DND-41 (cell line): ENCODE results near the gene GCKR.

Source experiments
- ATAC-seq: fragments of 200-7000 bp; cut with Tn5 transposase; 3 replicates; pipeline ENCODE4 v1.9.1; 2021; ENCODE audit warnings: low read depth; ENCODE audit not compliant: insufficient read depth
- DNase-seq: peaks from one replicate; pipeline ENCODE4 v3.0.0-alpha.2; 2020
- H2AFZ ChIP-seq: 2 replicates; pipeline ENCODE4 v1.6.0; 2012; ENCODE audit warnings: low read depth, low read length
- H3K27ac ChIP-seq: 2 replicates; pipeline ENCODE4 v1.5.1; 2012; ENCODE audit warnings: low read length, inconsistent platforms
- H3K27me3 ChIP-seq: fragments of 200-600 bp; sonication (generic); 2 replicates; pipeline ENCODE4 v1.6.0; 2012; ENCODE audit warnings: low read length, mild to moderate bottlenecking, inconsistent platforms; ENCODE audit not compliant: insufficient read depth, poor library complexity
- H3K36me3 ChIP-seq: 2 replicates; pipeline ENCODE4 v1.5.1; 2012; ENCODE audit warnings: low read length, inconsistent platforms; ENCODE audit not compliant: insufficient read depth
- H3K4me1 ChIP-seq: 2 replicates; pipeline ENCODE4 v1.5.1; 2012; ENCODE audit warnings: mild to moderate bottlenecking, low read length; ENCODE audit not compliant: insufficient read depth
- H3K4me2 ChIP-seq: 2 replicates; pipeline ENCODE4 v1.6.0; 2012; ENCODE audit warnings: mild to moderate bottlenecking, moderate library complexity, low read length, inconsistent platforms; ENCODE audit not compliant: insufficient read depth
- H3K4me3 ChIP-seq, 2 experiments: fragments of 200-600 bp in 1 of 2; shearing (Covaris generic) in 1 of 2; 2 replicates each; pipeline ENCODE4 v1.5.1; 2012 to 2016; ENCODE audit warnings: inconsistent platforms in 2 of 2, low read length in 2 of 2, mild to moderate bottlenecking in 2 of 2, low read depth in 1 of 2, moderate library complexity in 1 of 2
- H3K79me2 ChIP-seq: 2 replicates; pipeline ENCODE4 v1.6.0; 2012; ENCODE audit warnings: low read length, inconsistent platforms; ENCODE audit not compliant: insufficient read depth
- H3K9ac ChIP-seq: 2 replicates; pipeline ENCODE4 v1.6.0; 2012; ENCODE audit warnings: low read depth, mild to moderate bottlenecking, inconsistent platforms, low read length, moderate library complexity
- H3K9me3 ChIP-seq: 2 replicates; pipeline ENCODE4 v1.5.1; 2012; ENCODE audit warnings: low read length, moderate library complexity, mild to moderate bottlenecking, inconsistent platforms; ENCODE audit not compliant: insufficient read depth, severe bottlenecking
- H4K20me1 ChIP-seq: 2 replicates; pipeline ENCODE4 v1.6.0; 2012; ENCODE audit warnings: low read length; ENCODE audit not compliant: insufficient read depth
- EZH2 ChIP-seq: IDR thresholded peaks from 3 replicates; pipeline ENCODE4 v1.6.1; 2012; ENCODE audit warnings: borderline replicate concordance, low read depth, mild to moderate bottlenecking, moderate library complexity, low read length, inconsistent platforms; ENCODE audit not compliant: severe bottlenecking
- TF ChIP-seq, protein P1 (sequence below): IDR thresholded peaks from 2 replicates; pipeline ENCODE4 v1.5.1; 2012; ENCODE audit warnings: borderline replicate concordance, low read length, moderate library complexity, mild to moderate bottlenecking; ENCODE audit not compliant: poor library complexity, severe bottlenecking; ENCODE audit errors: extremely low read depth

The GCKR gene

GRCh38 chr2:27518113-27518781 is 21.6 kb downstream of the GCKR start:
- Histone ChIP-seq H4K20me1 (no peaks in the 10 kb centered on the region), H3K9ac (no peak overlapping the region), H3K4me3 (no peak overlapping the region), H2AFZ (no peak overlapping the region), H3K36me3 (no peaks in the 10 kb centered on the region), H3K9me3 (no peaks in the 10 kb centered on the region), H3K4me2 (no peak overlapping the region), H3K79me2 (no peaks in the 10 kb centered on the region), H3K27me3 (peaks cover 6% of the 10 kb centered on the region), H3K27ac (no peak overlapping the region), H3K4me1 (no peaks in the 10 kb centered on the region)
- ATAC-seq (no peak), DNase-seq (no peak)
- TF ChIP-seq EZH2 = no peak
- TF ChIP-seq, protein P1, sequence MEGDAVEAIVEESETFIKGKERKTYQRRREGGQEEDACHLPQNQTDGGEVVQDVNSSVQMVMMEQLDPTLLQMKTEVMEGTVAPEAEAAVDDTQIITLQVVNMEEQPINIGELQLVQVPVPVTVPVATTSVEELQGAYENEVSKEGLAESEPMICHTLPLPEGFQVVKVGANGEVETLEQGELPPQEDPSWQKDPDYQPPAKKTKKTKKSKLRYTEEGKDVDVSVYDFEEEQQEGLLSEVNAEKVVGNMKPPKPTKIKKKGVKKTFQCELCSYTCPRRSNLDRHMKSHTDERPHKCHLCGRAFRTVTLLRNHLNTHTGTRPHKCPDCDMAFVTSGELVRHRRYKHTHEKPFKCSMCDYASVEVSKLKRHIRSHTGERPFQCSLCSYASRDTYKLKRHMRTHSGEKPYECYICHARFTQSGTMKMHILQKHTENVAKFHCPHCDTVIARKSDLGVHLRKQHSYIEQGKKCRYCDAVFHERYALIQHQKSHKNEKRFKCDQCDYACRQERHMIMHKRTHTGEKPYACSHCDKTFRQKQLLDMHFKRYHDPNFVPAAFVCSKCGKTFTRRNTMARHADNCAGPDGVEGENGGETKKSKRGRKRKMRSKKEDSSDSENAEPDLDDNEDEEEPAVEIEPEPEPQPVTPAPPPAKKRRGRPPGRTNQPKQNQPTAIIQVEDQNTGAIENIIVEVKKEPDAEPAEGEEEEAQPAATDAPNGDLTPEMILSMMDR = no peak

GRCh38 chr2:27518782-27519113 is 22.1 kb downstream of the GCKR start:
- Histone ChIP-seq H4K20me1 (no peaks in the 10 kb centered on the region), H3K9me3 (no peaks in the 10 kb centered on the region), H3K36me3 (no peaks in the 10 kb centered on the region), H3K27ac (no peak overlapping the region), H3K4me3 (no peak overlapping the region), H3K4me1 (no peaks in the 10 kb centered on the region), H2AFZ (no peak overlapping the region), H3K4me2 (no peak overlapping the region), H3K9ac (no peak overlapping the region), H3K79me2 (no peaks in the 10 kb centered on the region), H3K27me3 (peaks cover 6% of the 10 kb centered on the region)
- DNase-seq = no peak
- TF ChIP-seq EZH2 = no peak
- TF ChIP-seq, protein P1 = no peak
- ATAC-seq = no peak

GRCh38 chr2:27520316-27520715 is 23.7 kb downstream of the GCKR start:
- Histone ChIP-seq H3K4me3 (no peak overlapping the region), H3K9ac (no peak overlapping the region), H3K27ac (no peak overlapping the region), H3K9me3 (no peaks in the 10 kb centered on the region), H3K27me3 (peaks cover 6% of the 10 kb centered on the region), H3K79me2 (no peaks in the 10 kb centered on the region), H3K4me2 (no peak overlapping the region), H3K36me3 (no peaks in the 10 kb centered on the region), H3K4me1 (no peaks in the 10 kb centered on the region), H4K20me1 (no peaks in the 10 kb centered on the region), H2AFZ (no peak overlapping the region)
- ATAC-seq = no peak
- no peak for DNase-seq
- no peak for TF ChIP-seq EZH2
- TF ChIP-seq, protein P1 = no peak
